HG03039 (cell line): ENCODE measurements around the gene SUGP1.

Source experiments
- ATAC-seq: cut with Tn5 transposase; IDR thresholded peaks from one replicate; pipeline ENCODE4 v1.9.1; 2021; ENCODE audit warnings: mild to moderate bottlenecking, moderate library complexity; ENCODE audit not compliant: unreplicated experiment

The SUGP1 gene

DNA sequence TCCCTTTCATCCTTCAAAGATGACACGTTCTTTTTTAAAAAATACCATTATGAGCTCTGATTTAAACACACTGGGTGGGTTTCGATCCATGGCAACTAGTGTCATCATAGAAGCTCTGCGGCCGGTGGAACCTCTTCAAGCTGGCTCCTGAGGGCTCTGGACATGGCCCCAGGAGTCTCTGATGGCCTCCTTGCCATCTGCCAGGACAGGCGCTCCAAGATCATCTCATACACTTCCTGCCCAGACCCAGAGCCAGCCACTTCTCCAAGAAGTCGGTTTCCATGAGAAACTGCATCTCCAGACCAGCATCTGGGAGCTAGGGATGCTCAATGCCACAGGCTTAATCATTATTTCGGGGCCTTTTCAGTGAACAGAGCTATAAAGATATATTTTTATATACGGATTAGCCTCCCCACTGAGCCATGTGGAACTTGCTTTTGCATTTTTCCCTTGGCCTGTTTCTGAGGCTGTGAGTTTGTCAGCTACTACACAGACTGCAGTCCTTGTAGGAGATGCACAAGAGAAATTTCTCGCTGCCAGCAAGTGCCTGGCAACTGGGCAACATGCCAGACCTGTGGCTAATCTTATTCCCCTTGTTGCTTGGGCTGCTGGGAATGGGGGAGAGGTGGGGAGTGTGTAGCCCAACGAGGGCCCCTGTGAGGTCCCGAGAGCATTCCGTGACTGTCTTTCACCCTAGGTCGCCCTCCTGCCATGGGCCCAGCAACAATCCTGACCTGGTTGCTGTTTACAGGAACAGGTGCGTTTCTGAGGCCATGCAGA lies 15.9 kb downstream of the SUGP1 start:
- ATAC-seq, result no peak

DNA sequence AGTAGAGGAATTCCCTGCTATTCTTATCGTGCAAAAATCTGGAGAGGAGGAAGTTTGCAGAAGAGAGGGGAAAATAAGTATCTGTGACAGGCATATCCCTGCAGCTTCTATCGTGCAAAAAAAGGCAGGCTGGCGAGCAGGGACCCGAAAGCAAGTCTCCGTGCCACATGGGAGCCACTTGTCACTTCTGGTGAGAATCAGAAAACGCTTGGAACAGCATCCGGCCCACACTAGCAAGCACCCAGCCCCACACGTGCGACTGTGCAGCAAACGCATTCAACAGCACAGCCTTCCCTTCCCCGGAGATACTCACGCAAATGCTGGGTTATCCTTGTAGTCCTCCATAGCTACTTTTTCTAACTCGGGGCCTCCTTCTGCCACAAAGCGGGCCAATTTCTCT lies 16.9 kb downstream of the SUGP1 start:
- ATAC-seq, result no peak

DNA sequence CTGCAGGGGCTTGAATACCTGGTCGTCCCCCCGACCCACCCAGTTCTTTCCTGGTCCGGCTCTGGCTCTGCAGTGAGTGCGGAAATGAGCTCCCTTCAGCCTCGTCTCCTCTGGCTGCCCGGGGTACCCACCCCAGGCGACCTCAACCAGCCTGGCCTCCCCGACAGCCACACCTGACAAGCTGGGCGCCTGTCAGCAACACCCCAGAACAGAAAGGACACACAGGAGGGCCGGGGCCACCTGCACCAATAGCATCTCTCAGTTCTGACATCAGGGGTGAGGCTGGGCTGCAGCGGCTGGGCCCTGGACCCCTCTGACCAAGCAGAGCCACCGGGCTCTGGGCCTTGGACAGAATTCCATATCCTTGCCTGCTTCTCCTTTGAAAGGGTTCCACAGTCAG lies 19.7 kb downstream of the SUGP1 start:
- ATAC-seq, result no peak

DNA sequence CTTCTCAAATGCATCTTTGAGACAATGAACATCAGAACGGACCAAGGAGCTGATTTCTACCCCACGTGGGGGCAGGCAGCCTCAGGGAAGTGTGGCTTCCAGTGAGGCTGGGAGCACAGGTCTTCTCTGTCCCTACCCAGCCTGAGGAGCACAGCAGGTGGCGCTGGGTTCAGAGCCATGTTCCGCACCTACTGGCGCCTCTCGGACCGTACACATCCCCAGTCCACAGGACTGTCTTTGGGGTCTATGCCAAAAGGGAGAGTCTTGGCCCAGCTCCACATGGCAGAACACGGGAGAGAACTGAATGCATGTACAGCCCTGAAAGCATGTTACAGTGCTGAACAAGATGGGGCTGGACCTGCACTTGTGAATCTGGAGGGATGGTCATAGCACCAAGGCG lies 22.6 kb downstream of the SUGP1 start:
- no peak for ATAC-seq

DNA sequence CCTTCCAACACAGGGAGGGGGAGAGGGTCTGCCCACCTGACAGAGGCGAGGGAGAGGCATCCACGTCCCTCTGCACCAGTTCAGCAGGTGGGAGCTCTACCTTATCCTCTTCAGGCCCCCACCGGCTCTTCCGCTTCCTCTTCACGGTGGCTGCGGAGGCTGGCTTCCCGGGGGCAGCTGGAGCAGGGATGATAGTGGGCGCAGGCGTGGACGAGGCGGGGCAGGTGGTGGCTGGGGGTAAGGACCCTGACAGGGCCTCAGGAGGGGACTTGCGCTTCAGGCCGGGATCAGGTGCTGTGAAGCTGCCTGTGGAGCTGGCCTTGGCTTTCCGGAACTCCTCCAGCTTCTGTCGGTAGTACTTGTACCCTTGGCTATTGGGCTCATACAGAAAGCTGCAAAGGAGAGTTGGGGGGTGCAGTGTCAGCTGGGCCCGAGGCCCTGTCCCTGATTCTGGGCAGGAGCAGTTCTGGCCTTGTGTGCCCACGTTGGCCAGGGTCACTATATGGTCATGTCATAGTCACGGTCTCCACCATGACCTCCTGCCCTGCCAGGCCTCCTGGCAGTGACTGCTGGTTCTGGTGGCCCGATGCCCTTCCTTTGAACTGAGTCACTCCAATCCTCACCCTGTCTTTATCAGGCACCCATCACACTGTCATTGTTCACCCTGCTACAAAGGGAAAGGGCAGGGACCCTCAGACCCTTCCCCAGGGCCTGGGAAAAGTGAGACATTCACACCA lies 23.2 kb downstream of the SUGP1 start:
- ATAC-seq, result no peak

DNA sequence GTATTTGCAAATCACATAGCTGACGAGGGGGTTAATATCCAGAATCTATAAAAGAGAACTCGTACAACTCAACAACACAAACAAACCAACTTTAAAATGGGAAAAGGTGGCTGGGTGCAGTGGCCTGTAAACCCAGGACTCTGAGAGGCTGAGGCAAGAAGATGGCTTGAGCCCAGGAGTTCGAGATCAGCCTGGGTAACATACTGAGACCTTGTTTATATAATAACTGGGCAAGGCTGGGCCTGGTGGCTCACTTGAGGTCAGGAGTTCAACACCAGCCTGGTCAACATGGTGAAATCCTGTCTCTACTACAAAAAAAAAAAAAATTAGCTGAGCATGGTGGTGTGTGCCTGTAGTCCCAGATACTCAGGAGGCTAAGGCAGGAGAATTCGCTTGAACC lies 25.4 kb downstream of the SUGP1 start:
- no peak for ATAC-seq

DNA sequence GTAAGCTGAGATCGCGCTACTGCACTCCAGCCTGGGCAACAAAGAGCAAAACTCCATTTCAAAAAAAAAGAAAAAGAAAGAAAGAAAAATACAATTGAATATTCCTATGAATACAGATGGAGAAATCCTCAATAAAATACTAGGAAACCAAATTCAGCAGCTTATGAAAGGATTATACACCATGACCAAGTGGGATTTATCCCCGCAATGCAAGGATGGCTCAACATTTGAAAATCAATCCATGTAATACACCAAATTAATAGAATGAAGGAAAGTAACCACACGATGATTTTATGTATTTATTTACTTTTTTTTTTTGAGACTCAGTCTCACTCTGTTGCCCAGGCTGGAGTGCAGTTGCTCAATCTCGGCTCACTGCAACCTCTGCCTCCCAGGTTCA lies 27.7 kb downstream of the SUGP1 start:
- ATAC-seq, result no peak

DNA sequence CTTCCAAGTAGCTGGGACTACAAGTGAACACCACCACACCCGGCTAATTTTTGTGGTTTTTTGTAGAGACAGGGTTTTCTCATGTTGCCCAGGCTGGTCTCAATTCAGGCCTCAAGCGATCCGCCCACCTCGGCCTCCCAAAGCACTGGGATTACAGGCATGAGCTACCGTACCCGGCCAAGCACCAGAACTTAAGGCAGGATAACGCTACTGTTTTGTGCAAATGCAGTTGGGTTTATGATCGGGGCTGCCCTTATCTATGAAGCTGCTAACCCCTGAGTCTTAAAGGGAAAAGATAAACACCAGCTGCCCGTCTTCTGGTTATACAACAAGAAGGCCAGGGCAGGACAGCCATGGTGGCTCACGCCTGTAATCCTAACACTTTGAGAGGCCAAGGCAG lies 34.6 kb downstream of the SUGP1 start:
- ATAC-seq, result no peak

DNA sequence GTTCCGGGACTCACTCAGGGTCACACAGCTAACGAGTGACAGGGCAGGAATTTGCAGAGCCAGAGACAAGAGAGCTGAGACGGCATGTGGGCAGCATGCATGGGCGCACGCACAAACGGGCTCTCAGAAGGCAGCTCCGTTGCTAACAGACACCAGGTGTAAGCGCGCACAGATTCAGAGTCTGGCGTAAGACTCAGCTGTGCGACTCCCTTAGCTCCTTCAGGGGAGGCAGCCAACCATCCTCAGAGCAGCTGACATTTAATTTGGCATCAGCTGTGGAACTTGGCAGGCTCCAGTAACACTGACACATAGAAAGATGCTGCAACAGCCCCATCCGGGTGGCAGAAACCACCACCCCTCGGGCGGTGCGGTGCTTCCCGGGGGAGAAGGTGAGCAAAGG lies 39.7 kb downstream of the SUGP1 start:
- no peak for ATAC-seq

DNA sequence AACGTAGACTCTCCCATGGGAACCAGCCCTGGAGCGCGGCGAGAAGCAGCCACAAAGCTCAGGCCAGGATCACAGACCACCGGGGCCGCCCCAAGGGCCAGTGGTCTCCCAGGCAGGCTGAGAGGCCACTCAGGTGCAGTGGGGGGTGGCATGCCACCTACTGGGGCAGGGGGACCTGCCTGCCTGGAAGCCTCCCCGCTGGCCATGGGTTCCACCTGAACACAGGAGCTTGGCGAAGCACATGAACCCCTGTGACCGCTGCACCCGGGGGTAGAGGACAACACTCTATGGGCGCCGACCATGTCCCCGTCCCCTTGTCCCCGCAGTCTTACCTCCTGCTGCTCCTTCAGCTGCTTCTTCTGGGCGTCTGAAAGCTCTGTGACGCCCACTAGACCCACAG lies 40.5 kb downstream of the SUGP1 start:
- no peak for ATAC-seq

DNA sequence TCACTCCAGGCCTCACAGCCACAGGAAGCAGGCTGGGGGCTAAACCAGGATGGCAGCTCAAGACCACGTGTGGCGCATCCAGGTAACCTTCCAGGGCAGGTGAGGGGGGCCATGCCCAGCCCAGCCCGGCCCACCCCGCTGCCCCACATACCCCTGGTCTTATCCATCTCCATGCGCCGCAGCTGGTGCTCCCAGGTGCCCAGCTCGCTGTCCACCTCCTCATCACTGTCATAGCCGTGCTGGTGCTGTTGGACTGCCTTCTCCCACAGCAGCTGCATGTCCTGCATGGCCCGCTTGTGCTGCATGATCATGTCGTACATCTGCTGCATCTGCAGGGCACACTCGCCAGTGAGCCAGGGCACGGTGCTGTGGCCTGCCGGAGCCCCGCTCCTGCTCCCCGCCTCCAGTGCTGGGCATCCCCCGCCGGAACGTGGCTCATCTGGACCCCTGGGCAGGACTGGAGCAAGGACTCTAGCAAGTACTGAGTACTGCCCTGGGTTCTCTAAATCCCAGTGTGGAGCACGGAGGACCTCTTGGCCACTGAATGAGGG lies 41.2 kb downstream of the SUGP1 start:
- ATAC-seq, result no peak

DNA sequence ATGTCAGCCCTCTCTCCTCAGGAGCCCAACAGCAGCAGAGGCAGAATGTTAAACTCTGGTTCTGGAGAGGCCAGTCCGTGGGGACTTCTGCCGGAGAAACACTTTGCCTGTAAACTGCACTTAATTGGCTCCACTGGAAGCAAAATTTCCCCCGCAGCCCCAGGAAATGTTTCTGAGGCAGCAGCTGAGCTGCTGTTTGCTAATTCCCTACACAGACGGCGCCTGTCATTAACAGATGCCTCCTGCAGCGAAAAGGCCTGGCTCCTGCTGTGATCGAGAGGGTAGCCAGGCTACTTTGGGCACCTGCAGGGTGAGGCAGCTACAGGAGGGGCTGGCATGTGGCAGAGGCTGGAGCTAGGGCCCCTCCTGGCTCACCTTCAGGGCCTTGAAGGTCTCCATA lies 42.0 kb downstream of the SUGP1 start:
- no peak for ATAC-seq

DNA sequence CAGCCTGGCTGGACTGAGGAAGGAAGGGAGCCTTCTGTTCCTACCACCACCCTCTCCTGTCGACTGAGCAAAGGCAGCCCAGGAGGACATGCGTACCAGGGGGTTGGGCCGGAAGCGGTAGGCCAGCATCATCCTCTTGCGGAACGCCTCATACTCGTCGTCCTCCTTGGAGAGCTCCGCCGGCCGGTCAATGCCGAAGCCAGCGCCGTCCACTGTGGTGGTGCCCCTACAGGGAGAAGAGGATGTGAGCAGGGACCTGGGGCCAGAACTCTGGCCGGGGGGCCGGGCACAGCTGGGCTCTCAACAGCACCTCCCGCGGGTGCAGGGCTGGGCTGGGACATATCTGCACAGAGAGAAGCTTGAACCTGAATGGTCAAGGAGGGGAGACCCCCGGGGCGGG lies 43.5 kb downstream of the SUGP1 start:
- ATAC-seq, result no peak

DNA sequence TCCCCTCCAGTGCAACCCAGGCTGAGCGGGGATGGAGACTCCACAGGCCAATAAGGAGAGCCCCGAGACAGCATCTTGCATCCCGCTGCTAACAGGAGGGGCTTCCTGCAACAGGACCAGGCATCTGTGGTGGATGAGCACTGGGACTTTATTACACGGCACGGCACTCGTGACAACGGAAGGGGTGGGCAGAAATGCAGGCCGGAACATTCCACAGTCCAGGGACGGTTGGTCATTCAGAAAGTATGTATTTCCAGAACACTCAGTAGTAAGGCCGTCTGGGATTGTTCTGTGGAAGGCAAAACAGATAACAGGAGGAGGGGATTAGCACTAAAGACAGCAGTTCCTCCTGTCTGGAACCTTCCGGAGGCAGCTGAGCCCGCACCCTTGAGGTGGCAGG lies 43.9 kb downstream of the SUGP1 start:
- no peak for ATAC-seq

DNA sequence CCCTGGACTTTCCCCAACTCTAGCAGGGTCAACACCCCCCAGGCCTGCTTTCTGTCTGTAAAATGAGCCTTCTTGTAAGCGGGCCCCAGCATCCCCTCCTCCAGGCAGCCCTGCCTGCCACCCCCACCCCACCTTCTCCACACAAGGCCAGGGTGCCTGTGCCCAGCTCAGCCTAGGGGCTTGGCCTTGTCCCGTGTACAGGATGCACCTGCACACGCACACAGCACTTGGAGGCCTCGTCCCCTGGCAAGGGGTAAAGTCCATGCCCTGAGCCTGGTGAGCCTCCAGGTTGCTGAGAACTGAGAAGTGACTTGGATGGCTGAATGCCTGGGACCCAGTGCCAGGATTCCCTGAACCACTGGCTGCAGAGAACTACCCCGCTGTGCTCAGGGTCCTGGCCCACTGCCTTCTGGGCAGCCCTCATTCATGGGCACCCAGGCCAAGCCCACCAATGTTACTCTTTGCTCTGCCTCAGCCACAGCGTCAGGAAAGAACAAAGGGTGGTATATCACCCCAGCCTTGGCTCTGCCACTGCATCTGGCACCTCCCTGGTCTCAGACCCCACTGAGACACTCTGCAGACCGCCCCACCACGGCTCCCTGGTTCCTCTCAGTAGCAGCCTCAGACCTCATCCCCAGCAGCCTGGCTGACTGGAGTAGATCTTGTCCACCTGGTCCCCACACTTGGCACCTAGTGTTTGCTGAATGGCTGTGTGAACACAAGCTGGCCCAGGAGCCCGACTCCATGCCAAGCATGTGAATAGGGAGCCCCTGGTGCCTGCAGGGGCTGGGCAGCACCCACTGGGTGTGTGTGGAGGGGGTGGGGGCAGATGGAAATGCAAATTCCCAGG lies 45.4 kb downstream of the SUGP1 start:
- ATAC-seq, result no peak

DNA sequence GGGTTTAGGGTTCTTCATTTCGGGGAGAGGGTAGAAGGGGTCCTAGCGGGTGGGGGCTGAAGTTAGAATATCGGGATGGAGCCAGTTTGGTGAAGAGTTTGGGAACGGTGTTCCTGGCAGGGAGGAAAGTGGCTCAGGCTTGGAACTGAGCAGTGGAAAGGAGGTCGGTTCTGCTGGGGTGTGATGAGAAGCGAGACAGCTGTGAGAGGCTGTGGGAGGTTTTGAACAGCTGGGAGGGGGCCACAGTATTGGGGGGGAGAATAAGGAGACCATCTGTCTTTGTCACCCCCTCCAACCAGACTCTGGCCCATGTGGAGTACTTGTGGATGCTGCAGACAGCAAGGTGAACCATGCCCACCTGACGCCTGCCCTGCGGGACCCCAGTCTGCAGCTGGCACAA lies 46.2 kb downstream of the SUGP1 start:
- no peak for ATAC-seq

DNA sequence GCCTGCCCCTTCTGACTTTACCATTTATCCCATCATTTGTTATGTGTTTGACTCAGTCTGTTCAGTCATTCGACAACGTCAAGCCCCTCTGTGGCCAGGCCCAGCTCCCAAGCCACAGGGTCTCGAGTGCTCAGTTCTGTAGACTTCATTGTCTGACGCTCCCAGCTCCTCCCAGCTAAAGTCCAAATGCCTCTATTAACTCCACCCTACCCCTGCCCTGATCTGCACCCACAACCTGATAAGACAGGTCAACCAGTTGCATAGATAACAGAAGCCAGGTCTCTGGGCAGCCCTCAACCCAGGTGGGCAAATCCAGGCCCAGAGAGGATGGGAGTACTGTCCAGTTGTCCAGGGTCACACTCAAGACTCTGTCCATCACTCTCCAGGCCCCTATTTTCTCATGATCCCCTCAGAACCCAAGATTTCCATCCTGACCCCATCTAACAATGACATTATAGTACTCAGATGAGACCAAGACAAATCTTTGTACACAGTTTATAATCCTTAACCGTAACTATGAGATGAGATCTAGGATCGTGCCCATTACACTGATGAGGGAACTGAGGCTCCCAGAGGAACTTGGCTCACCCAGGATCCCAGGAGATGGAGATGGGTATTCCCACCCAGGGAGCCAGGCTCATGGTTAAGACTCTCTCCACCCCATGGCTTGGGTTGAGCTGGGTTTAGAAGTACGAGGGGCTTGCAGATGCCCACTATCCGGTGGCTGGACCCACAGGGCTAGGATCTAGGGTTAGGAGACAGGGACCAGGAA lies 48.3 kb downstream of the SUGP1 start:
- ATAC-seq, result no peak

DNA sequence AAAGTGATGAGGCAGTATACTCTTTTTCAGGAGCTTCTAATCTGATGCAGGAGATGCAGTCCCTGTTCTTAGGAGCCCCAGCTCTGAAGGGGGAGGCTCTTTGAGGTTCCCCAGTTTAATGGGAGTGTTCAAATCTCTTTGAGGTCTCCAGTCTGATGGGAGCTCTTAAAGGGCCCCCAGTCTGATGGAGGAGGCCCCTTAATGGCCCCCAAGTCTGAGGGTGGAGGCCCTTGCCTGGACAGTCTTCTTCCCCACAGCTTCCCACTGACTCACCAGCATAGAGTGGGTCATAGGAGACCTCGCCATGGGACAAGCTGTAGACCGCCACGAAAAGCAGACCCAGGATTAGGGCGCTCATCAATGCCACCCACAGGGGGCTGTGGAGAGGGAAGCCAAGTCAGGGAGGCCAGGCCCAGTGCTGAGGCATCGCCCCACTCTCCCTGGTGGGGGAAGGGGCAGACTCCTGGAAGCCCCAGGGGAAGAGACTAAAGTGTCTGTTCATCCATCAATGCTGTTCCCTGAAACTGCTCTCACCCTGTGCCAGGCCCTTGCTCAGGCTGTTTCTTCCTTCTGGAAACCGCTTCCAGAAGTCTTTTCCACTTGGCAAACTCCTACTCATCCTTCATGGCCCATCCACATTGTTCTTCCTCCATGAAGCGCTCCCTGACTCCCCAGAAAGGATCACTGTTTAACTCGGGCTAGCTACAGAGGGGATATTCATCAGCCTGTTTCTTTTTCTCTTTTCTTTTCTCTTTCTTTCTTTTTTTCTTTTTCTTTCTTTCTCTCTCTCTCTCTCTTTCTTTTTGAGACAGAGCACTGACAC lies 49.3 kb downstream of the SUGP1 start:
- no peak for ATAC-seq

DNA sequence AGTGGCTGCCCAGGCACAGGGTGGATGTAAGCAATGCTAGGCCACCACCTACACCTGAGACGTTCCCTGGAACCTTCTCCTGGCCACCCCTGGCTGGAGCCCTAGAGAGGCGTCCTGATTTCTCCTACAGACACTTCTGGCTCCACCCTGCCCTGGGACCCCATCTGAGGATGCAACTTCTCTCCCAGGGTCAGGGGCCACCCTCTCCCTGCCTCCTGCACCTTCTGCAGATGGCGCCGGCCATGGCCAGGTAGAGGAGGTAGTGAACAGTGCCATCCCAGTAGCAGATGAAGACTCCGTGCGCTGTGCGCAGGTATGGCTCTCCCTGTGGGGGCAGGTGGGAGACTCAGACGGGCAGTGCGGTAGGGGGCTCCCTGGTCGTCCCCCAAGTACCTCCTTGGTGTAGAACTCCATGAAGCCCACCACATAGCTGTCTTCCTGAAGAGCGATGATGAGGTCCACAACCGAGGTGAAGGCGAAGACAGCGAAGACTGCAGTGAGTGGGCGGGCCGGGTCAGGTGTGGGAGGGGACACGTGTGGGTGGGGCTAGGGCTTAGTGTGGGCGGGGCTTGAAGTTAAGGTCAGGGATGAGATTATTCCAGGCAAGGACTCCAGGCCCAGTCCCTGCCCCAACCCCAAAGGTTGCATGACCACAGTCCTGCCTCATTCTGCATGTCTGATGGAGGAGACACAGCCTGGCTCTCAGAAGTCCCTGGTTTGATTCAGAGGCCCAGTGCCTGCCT lies 50.2 kb downstream of the SUGP1 start:
- no peak for ATAC-seq
